CD4-positive, alpha-beta memory T cell (primary cell): ENCODE measurements around the gene SUMO2. TPM values are rescaled to one million over a fixed set of nuclear protein-coding genes. Genes with fewer than 3 reads are reported as not detected.
"Not testable (repeated sequence)": the region's sequence is repeated elsewhere in the genome, so short reads cannot be mapped to it uniquely, and the experiment has no call there.

ENCODE experiments used
- CTCF ChIA-PET: fragments of 350-600 bp; sonication (Branson Sonifier 250); formaldehyde crosslinking; loops from one replicate; lab custom pipeline; 2021; ENCODE audit warnings: inconsistent platforms; ENCODE audit not compliant: partially characterized antibody; lab: Charles Lee
- POLR2A ChIA-PET: fragments of 350-600 bp; sonication (Branson Sonifier 250); formaldehyde crosslinking; loops from one replicate; lab custom pipeline; 2021; ENCODE audit not compliant: partially characterized antibody; lab: Charles Lee
- DNase-seq, 5 donors: peaks; one replicate each; pipeline versions ENCODE4 v3.0.0 to v3.0.0-alpha.2; 2020 to 2022; ENCODE audit warnings: mixed read lengths in 1 of 5
- H3K27ac ChIP-seq: one replicate; pipeline ENCODE4 v1.7.0; 2013; ENCODE audit warnings: low read depth, low read length
- H3K27me3 ChIP-seq: 2 replicates; pipeline ENCODE4 v1.7.0; 2013; ENCODE audit warnings: mild to moderate bottlenecking, low read length, moderate library complexity; ENCODE audit not compliant: insufficient read depth
- H3K36me3 ChIP-seq: 2 replicates; pipeline ENCODE4 v1.7.0; 2013; ENCODE audit warnings: mild to moderate bottlenecking, low read length, moderate library complexity; ENCODE audit not compliant: insufficient read depth
- H3K4me1 ChIP-seq: 2 replicates; pipeline ENCODE4 v1.7.0; 2013; ENCODE audit warnings: mild to moderate bottlenecking, low read length, moderate library complexity; ENCODE audit not compliant: insufficient read depth
- H3K4me3 ChIP-seq, 2 donors: one replicate each; pipeline ENCODE4 v1.7.0; 2013; ENCODE audit warnings: low read length in 2 of 2, mild to moderate bottlenecking in 1 of 2
- H3K9me3 ChIP-seq, 2 donors: one replicate each; pipeline ENCODE4 v1.7.0; 2013; ENCODE audit warnings: low read length in 2 of 2, control low read depth in 1 of 2; ENCODE audit not compliant: control insufficient read depth in 1 of 2
- H3K27ac Mint-ChIP-seq, 7 donors: one replicate each; pipeline ENCODE4 v1.8.0; 2020 to 2021; ENCODE audit warnings: mixed read lengths in 7 of 7, mild to moderate bottlenecking in 6 of 7, inconsistent platforms in 3 of 7, moderate library complexity in 3 of 7
- H3K27me3 Mint-ChIP-seq, 2 donors: one replicate each; pipeline ENCODE4 v1.8.0; 2020 to 2021; ENCODE audit warnings: mixed read lengths in 2 of 2
- H3K36me3 Mint-ChIP-seq, 2 donors: one replicate each; pipeline ENCODE4 v1.8.0; 2020 to 2021; ENCODE audit warnings: mixed read lengths in 2 of 2, inconsistent platforms in 1 of 2, mild to moderate bottlenecking in 1 of 2
- H3K4me1 Mint-ChIP-seq, 4 donors: one replicate each; pipeline ENCODE4 v1.8.0; 2020 to 2021; ENCODE audit warnings: mixed read lengths in 4 of 4, mild to moderate bottlenecking in 1 of 4
- H3K4me3 Mint-ChIP-seq, 8 donors: one replicate each; pipeline ENCODE4 v1.8.0; 2020 to 2021; ENCODE audit warnings: mixed read lengths in 8 of 8, mild to moderate bottlenecking in 7 of 8, moderate library complexity in 6 of 8, inconsistent platforms in 3 of 8
- H3K9me3 Mint-ChIP-seq, 8 donors: one replicate each; pipeline ENCODE4 v1.8.0; 2020 to 2021; ENCODE audit warnings: mixed read lengths in 8 of 8, mild to moderate bottlenecking in 5 of 8, inconsistent platforms in 3 of 8, moderate library complexity in 1 of 8
- intact Hi-C: fragments of 100-400 bp; cut with micrococcal nuclease; formaldehyde crosslinking; loops from one replicate; pipeline ENCODE4 v1.15.1; 2023
- polyA plus RNA-seq, 2 donors: library from polyadenylated mRNA; unstranded; fragments of 300-500 nt; fragmentation: Illumina TruSeq; gene quantifications; one replicate each; pipeline ENCODE4 v1.2.3, GENCODE V29; 2021
- total RNA-seq, 2 experiments: library from RNA; stranded (reverse); gene quantifications; one replicate each; pipeline ENCODE4 v1.2.3, GENCODE V29; 2021

SUMO2 gene
- total and polyA plus RNA-seq, 4 experiments from 2014 or later, result 255 to 416 (median 283) TPM

DNA sequence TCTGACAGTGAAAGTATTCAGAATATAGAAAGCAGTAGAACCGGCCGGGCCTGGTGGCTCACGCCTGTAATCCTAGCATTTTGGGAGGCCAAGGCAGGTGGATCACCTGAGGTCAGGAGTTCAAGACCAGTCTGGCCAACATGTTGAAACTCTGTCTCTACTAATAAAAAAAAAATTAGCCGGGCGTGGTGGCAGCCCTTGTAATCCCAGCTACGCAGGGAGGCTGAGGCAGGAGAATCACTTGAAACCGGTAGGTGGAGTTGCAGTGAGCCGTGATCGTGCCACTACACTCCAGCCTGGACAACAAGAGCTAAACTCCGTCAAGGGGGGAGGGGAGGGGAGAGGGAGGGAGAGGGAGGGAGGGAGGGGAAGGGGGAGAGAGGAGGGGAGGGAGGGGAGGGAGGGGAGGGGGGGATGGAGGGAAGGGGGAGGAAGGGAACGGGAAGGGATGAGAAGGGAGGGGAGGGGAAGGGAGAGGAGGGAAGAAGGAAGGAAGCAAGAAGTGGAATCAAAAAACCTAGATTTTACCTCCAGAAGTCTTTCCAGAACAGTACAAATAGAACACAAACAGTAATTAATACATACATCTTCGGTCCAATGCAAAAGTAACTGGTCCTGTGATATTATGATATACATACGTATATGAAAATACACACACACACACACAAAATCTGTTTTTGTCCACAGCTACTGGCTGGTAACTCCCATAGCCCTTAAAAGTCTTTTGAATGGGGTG is 40.4 kb downstream of the SUMO2 start:
- no peak overlapping the region for H3K27ac ChIP-seq
- H3K4me3 ChIP-seq, result no peak overlapping the region
- intact Hi-C loops, result no loop called here
- Mint-ChIP-seq H3K4me3 (no peak overlapping the region), H3K4me1 (peaks cover 8 to 25% (median 15%) of the 10 kb centered on the region in 4 donors), H3K27ac (peak overlapping the region in 1 of 7 donors; percentile 22), H3K9me3 (no peaks in the 10 kb centered on the region), H3K27me3 (no peaks in the 10 kb centered on the region), H3K36me3 (peaks cover 18 to 40% of the 10 kb centered on the region in 2 donors)
- POLR2A ChIA-PET, result interaction anchor here (1.4 to 2.9 kb wide), 2 partner anchors 12 to 18 kb away, joined by 5 to 12 read pairs; partner anchors contain the start of gene JPT1
- no peaks in the 10 kb centered on the region for H3K9me3 ChIP-seq
- H3K27me3 ChIP-seq, result no peaks in the 10 kb centered on the region
- DNase-seq, result no peak
- peaks cover 16% of the 10 kb centered on the region for H3K4me1 ChIP-seq
- peaks cover 27% of the 10 kb centered on the region for H3K36me3 ChIP-seq
- CTCF ChIA-PET, result interaction anchor here (2.0 kb wide), 1 partner anchor 59 kb away, joined by 6 read pairs; no protein-coding TSS in a partner anchor

DNA sequence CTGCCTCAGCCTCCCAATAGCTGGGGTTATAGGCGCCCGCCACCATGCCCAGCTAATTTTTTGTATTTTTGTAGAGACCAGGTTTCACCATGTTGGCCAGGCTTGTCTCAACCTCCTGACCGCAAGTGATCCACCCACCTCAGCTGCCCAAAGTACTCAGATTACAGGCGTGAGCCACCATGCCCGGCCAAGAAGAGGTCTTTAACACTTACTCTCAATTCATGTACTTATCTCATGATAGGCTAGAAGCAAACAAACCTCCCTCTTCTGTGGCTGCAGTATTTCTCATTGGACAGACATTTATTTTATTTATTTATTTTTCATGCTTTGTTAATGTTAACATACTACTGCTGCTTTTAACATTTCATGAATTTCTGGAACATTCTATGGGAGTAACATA is 44.2 kb downstream of the SUMO2 start:
- H3K27me3 Mint-ChIP-seq, result no peaks in the 10 kb centered on the region
- Histone ChIP-seq H3K9me3 (no peaks in the 10 kb centered on the region), H3K27me3 (no peaks in the 10 kb centered on the region), H3K36me3 (no peaks in the 10 kb centered on the region), H3K4me3 (no peak overlapping the region), H3K27ac (no peak overlapping the region), H3K4me1 (peaks cover 16% of the 10 kb centered on the region)
- H3K27ac Mint-ChIP-seq, result peak overlapping the region in 3 of 7 donors; percentile 12 to 32 (median 25)
- no peak overlapping the region for H3K4me3 Mint-ChIP-seq
- H3K9me3 Mint-ChIP-seq, result no peaks in the 10 kb centered on the region
- ChIA-PET POLR2A (interaction anchor here (1.3 kb wide), 1 partner anchor 25 kb away, joined by 6 read pairs; no protein-coding TSS in a partner anchor), CTCF (interaction anchor here (0.7 to 3.3 kb wide), 2 partner anchors 8 to 24 kb away, joined by 3 to 20 read pairs; no protein-coding TSS in a partner anchor)
- intact Hi-C loops, result no loop called here
- H3K36me3 Mint-ChIP-seq, result peaks cover 3 to 22% of the 10 kb centered on the region in 2 donors
- peaks cover 8 to 25% (median 12%) of the 10 kb centered on the region in 4 donors for H3K4me1 Mint-ChIP-seq
- no peak for DNase-seq

- Mint-ChIP-seq H3K4me1 (peaks cover 8 to 25% (median 12%) of the 10 kb centered on the region in 4 donors), H3K27ac (peak overlapping the region in 3 of 7 donors; percentile 29 to 42 (median 31)), H3K36me3 (peaks cover 3 to 22% of the 10 kb centered on the region in 2 donors)
- H3K27me3 Mint-ChIP-seq, intact Hi-C loops, H3K27me3 ChIP-seq, H3K9me3 ChIP-seq, H3K27ac ChIP-seq, H3K36me3 ChIP-seq, DNase-seq, H3K4me3 Mint-ChIP-seq, H3K9me3 Mint-ChIP-seq, H3K4me3 ChIP-seq: not testable (repeated sequence)
- H3K4me1 ChIP-seq, result peaks cover 21% of the 10 kb centered on the region
- POLR2A ChIA-PET, result interaction anchor here (1.2 kb wide), 1 partner anchor 28 kb away, joined by 4 read pairs; the partner anchor contains the start of gene ARMC7
- CTCF ChIA-PET, result interaction anchor here (1.0 to 3.3 kb wide), 3 partner anchors 23 to 176 kb away, joined by 3 to 20 read pairs (median 4); no protein-coding TSS in a partner anchor
Measured at GRCh38 chr17:75137762-75138161, 45.0 kb downstream of the SUMO2 start.

GRCh38 chr17:75135946-75136345 is 46.8 kb downstream of the SUMO2 start:
- Mint-ChIP-seq H3K9me3 (no peaks in the 10 kb centered on the region), H3K4me1 (peaks cover 8 to 22% (median 11%) of the 10 kb centered on the region in 4 donors), H3K27me3 (no peaks in the 10 kb centered on the region), H3K27ac (peak overlapping the region in 3 of 7 donors; percentile 11 to 72 (median 35)), H3K4me3 (peak overlapping the region in 1 of 8 donors; percentile 43), H3K36me3 (peaks cover 3 to 15% of the 10 kb centered on the region in 2 donors)
- Histone ChIP-seq H3K9me3 (no peaks in the 10 kb centered on the region), H3K36me3 (no peaks in the 10 kb centered on the region), H3K27ac (no peak overlapping the region), H3K4me3 (no peak overlapping the region), H3K27me3 (no peaks in the 10 kb centered on the region), H3K4me1 (peaks cover 13% of the 10 kb centered on the region)
- intact Hi-C loops, result no loop called here
- no peak for DNase-seq
- ChIA-PET CTCF (interaction anchor here (0.6 kb wide), 1 partner anchor 65 kb away, joined by 3 read pairs; no protein-coding TSS in a partner anchor), POLR2A (interaction anchor here (1.5 kb wide), 1 partner anchor 22 kb away, joined by 3 read pairs; no protein-coding TSS in a partner anchor)

DNA sequence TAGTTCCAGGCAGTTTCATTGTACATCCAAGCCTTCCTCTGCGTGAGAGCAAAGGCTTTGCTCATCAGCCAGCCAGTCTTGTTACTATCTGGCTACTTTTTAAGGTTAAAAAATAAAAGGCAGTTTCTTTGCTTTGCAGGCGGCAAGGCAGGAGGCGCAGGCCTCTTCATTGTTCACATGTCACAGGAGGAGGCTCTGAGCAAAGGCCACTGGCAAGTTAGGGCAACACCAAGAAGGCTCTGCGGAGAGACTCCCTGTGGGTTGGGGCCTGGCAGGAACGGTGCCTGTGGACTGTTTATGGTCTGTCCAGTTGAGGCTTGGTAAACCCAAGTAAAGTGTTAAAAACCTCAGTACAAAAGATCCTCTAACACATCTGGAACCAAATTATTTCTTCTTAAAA is 47.3 kb downstream of the SUMO2 start:
- no peak overlapping the region for H3K27ac ChIP-seq
- no peak for DNase-seq
- H3K27ac Mint-ChIP-seq, result peak overlapping the region in 5 of 7 donors; percentile 3 to 83 (median 36)
- peak overlapping the region in 1 of 8 donors; percentile 63 for H3K4me3 Mint-ChIP-seq
- ChIA-PET CTCF (interaction anchor here (0.6 kb wide), 1 partner anchor 66 kb away, joined by 3 read pairs; no protein-coding TSS in a partner anchor), POLR2A (interaction anchor here (1.5 to 1.8 kb wide), 2 partner anchors 19 to 22 kb away, joined by 3 to 4 read pairs; partner anchors contain the start of gene JPT1)
- peaks cover 8 to 22% (median 11%) of the 10 kb centered on the region in 4 donors for H3K4me1 Mint-ChIP-seq
- peaks cover 11% of the 10 kb centered on the region for H3K4me1 ChIP-seq
- H3K27me3 ChIP-seq, result no peaks in the 10 kb centered on the region
- intact Hi-C loops, result no loop called here
- peaks cover 3 to 18% of the 10 kb centered on the region in 2 donors for H3K36me3 Mint-ChIP-seq
- no peaks in the 10 kb centered on the region for H3K9me3 ChIP-seq
- no peaks in the 10 kb centered on the region for H3K36me3 ChIP-seq
- H3K4me3 ChIP-seq, result no peak overlapping the region
- no peaks in the 10 kb centered on the region for H3K27me3 Mint-ChIP-seq
- no peaks in the 10 kb centered on the region for H3K9me3 Mint-ChIP-seq

DNA sequence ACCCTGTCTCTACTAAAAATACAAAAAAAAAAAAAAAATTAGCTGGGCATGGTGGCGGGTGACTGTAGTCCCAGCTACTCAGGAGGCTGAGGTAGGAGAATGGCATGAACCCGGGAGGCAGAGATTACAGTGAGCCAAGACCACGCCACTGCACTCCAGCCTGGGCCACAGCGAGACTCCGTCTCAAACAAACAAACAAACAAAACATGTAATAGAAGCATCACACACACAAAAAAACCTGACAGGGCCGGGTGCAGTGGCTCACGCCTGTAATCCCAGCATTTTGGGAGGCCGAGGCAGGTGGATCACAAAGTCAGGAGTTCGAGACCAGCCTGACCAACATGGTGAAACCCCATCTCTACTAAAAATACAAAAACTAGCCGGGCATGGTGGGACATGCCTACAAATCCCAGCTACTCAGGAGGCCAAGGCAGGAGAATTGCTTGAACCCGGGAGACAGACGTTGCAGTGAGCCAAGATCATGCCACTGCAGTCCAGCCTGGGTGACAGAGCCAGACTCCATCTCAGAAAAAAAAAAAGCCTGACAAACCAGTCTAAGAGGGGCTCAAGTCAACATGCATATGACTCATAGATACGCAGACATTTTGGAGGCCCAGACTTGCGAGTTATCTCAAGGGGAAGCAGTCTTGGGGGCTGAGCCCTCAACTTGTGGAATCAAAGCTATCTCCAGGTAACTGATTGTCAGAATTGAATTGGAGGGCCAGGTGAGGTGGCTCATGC is 49.0 kb downstream of the SUMO2 start:
- not testable (repeated sequence) for H3K9me3 Mint-ChIP-seq, H3K4me3 Mint-ChIP-seq, H3K36me3 ChIP-seq, H3K4me3 ChIP-seq, H3K27me3 ChIP-seq, DNase-seq, H3K27ac ChIP-seq, H3K9me3 ChIP-seq, H3K27me3 Mint-ChIP-seq
- H3K4me1 ChIP-seq, result peaks cover 16% of the 10 kb centered on the region
- ChIA-PET CTCF (interaction anchor here (1.1 to 5.8 kb wide), 3 partner anchors 10 to 69 kb away, joined by 4 to 127 read pairs (median 17); partner anchors contain the start of gene ARMC7), POLR2A (interaction anchor here (1.1 to 6.9 kb wide), 3 partner anchors 11 to 21 kb away, joined by 3 to 97 read pairs (median 4); partner anchors contain the start of genes ARMC7 and JPT1)
- H3K27ac Mint-ChIP-seq, result peak overlapping the region in 2 of 7 donors; percentile 12 to 17
- peaks cover 0 to 20% of the 10 kb centered on the region in 2 donors for H3K36me3 Mint-ChIP-seq
- H3K4me1 Mint-ChIP-seq, result peaks cover 7 to 18% (median 10%) of the 10 kb centered on the region in 4 donors
- intact Hi-C loops, result loop anchor here (5.0 kb wide), 1 partner anchor 39 kb away; no protein-coding TSS in a partner anchor
